ENCODE results near the gene PTRH1.

Gene PTRH1

GRCh38 chr9:127693143-127693542, 22.3 kb downstream of the PTRH1 start:
- DNase-seq, result no peak

GRCh38 chr9:127692071-127692470, 23.4 kb downstream of the PTRH1 start:
- no peak for DNase-seq

GRCh38 chr9:127690735-127691134, 24.7 kb downstream of the PTRH1 start:
- DNase-seq, result no peak

GRCh38 chr9:127689329-127690000, 26.0 kb downstream of the PTRH1 start:
- no peak for DNase-seq

- no peak for DNase-seq
These were observed 28.7 kb downstream of the PTRH1 start for GRCh38 chr9:127686461-127687393.

- DNase-seq, result no peak
These were observed 30.9 kb downstream of the PTRH1 start for GRCh38 chr9:127684576-127684975.

GRCh38 chr9:127683723-127684122, 31.7 kb downstream of the PTRH1 start:
- DNase-seq, result no peak

- no peak for DNase-seq
These were observed 32.9 kb downstream of the PTRH1 start for GRCh38 chr9:127682351-127683136.

- no peak for DNase-seq
These were observed 34.6 kb downstream of the PTRH1 start for GRCh38 chr9:127680846-127681245.

GRCh38 chr9:127680226-127680625, 35.2 kb downstream of the PTRH1 start:
- no peak for DNase-seq

GRCh38 chr9:127679506-127679905, 36.0 kb downstream of the PTRH1 start:
- DNase-seq, result no peak

- DNase-seq, result no peak
These were observed 38.8 kb downstream of the PTRH1 start for GRCh38 chr9:127676638-127677037.

GRCh38 chr9:127673234-127673633, 42.2 kb downstream of the PTRH1 start:
- DNase-seq, result no peak

GRCh38 chr9:127667906-127668305, 47.6 kb downstream of the PTRH1 start:
- no peak for DNase-seq

GRCh38 chr9:127667127-127667844, 48.2 kb downstream of the PTRH1 start:
- DNase-seq, result no peak

- no peak for DNase-seq
These were observed 50.6 kb downstream of the PTRH1 start for GRCh38 chr9:127664678-127665507.

- DNase-seq, result no peak
These were observed 51.2 kb downstream of the PTRH1 start for GRCh38 chr9:127664324-127664677.

Measured in DMS79 treated with DMSO at 0.1 percent for 48 hours (cell line).